Measurements from ENCODE around the gene PRR16.
A peak's percentile ranks its signal among the peaks of the same experiment; 100 is the strongest.

PRR16 gene

DNA sequence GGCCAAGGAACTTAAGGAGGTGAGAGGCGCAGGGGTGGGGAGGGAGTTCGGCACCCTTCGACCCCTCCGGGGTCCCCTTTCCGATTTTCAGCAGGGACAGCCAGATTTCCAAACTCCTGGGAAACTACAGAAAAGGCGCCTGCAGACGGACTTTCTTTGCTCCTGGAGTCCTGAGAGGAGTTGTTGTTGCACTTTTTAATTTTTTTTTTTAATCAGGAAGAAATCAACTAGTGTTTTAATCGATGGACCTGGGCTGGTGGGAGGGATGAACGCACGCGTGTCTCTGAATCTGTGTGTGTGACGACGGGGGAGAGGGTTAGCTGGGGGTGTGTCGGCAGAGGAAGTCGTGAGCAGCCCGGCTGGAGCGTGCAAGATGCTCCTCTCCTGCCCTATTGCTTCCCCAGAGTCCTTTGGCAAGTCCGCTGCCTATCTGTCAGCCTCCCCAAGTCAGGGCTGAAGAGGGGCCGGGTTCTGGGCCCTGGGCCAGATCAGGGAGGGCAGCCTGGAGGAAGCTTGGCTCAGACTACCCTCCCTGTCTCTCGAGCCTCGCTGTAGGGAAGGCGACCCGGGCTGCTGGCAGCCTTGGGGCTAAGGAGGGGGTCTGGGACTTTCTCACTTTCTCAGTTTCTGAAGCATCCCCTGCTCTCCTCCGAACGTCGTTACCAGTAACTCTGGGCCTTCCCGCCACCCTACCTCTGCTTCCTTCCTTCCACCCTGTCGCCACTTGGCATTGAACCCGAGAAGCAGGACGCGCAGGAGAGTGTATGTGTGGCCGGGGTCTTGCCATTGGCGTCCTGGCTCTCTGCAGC, 731 bp downstream of the PRR16 start:
- peak; percentile 58 for DNase-seq

GRCh38 chr5:120465436-120465961, 1.4 kb downstream of the PRR16 start:
- DNase-seq: peak; percentile 46

GRCh38 chr5:120466341-120467006, 2.4 kb downstream of the PRR16 start:
- DNase-seq: peak; percentile 61

DNA sequence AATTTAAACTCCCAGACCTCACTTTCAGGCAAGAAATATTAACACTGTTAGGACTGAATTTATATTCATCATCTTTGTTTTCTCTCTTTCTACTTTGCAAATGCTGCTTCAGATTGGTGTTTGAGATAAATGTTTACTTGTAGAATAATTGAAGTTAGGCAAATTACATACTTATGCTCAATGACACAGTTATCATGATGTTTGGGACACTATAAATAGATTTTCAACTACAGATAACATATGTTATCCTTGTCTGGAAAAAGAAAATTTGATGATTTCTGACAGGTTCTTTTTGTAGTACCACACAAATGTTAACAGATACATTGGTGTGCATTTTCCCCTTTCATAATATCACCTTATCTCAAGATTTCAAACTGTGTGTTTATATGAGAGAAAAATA, 7.9 kb downstream of the PRR16 start:
- DNase-seq: no peak

- no peak for DNase-seq
Observed at GRCh38 chr5:120472911-120473310, 8.8 kb downstream of the PRR16 start.

DNA sequence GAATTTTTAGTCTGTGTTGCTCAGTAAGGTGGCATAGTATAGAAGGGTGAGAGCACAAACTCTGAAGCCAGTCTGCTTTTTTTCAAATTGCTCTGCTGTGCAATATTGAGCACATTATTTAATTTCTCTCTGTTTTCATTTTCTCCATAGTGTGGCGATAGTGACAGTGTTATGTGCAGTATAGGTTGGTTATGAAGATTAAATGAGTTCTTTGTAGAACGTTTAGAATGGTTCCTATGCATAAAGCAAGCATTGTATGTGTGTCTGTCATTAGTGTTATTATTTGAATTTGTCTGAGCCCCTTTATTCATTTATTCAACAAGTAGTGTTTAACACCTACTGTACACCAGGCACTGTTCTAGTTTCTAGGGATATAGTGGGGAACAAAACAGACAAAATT, 9.2 kb downstream of the PRR16 start:
- no peak for DNase-seq

DNA sequence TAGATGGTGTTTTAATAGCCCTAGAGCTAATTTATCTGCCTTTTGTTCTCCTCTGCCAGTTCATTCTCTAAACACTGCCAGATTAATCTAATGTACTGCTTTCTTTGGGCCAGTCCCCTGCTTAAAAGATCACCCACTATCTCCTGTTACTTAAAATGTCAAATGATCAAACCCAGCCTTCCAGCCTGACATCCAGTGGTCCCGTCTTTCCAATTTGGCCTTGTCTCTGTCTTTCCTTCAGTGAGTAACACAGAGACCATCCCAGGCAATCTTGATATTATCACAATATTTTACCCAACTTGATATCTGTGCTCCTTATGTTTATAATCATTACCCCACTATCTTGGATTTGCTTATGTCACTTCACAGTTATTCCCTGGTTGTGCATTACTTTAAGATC, 12.0 kb downstream of the PRR16 start:
- DNase-seq: no peak

DNA sequence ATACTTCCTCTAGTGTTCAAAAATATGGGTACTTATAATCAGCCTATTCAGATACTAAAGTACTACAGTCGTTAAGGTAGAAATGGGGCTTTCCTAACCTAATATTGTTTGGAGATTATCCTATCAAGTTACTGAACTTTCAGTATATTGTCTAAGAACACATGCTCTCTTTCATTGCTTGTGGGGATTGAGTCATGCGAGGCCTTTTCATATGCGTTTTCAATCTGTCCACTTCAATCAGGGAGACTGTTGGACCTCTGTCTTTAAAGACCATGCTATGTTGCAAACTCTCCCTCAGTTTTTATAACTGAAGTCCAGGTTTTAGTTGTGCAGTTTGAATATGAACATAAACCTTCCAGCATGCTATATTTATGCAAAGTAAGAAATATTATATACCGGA, 15.0 kb downstream of the PRR16 start:
- DNase-seq: peak; percentile 43

GRCh38 chr5:120499876-120500563, 35.9 kb downstream of the PRR16 start:
- DNase-seq: no peak

GRCh38 chr5:120502531-120502930, 38.4 kb downstream of the PRR16 start:
- no peak for DNase-seq

DNA sequence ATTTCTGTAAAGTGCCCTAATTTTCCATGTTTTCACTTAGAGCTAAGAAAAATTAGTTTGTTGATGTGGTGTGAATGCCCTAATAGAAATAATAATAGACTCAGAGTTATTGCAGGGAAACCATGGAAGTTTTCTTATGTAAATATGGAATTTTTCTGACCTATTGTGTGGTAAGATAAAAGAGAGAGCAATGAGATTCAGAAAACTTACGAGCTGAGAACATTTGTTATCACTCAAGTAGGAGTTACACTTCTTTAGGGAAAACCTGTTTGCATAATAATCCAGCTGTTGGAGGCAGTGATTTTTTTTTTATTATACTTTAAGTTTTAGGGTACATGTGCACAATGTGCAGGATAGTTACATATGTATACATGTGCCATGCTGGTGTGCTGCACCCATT, 39.2 kb downstream of the PRR16 start:
- DNase-seq: no peak

- no peak for DNase-seq
Observed at GRCh38 chr5:120504057-120504456, 40.0 kb downstream of the PRR16 start.

DNA sequence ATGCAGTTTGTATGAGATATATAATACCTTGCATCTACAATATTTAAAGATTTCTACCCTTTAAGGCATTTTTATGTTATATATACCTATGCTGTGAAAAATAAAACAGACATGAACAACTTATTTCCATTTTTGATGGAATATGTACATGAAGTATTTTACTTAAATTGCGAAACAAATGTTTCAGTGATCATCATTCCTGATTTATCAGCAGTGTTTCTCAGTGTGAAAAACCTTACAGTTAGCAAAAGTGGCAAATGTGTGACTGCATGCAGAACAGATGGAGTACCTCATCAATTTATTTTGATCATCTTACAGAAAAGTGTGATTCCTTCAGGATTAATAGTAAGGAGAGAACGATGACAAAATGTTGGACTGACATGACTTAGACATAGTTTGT, 43.1 kb downstream of the PRR16 start:
- DNase-seq: no peak

GRCh38 chr5:120507800-120508463, 43.8 kb downstream of the PRR16 start:
- DNase-seq: peak; percentile 75

DNA sequence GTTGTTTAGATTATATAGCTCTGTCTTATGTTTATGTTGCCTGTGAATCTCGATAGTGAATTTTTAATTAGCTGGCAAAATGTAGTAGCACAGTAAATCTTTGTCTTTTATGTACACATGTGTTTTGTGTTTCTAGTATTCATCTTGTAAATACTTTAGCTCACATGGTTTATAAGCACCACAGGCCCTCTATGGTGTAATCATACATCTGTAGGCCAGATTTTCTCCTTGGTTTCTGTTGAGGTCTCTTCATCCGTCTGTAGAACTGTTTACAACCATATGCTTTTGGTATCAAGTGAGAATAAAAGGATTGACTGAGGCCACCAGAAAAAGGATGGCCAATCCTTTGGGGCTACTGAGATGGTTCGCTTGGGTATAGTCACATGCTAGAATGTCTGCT, 45.0 kb downstream of the PRR16 start:
- DNase-seq: peak; percentile 67

DNA sequence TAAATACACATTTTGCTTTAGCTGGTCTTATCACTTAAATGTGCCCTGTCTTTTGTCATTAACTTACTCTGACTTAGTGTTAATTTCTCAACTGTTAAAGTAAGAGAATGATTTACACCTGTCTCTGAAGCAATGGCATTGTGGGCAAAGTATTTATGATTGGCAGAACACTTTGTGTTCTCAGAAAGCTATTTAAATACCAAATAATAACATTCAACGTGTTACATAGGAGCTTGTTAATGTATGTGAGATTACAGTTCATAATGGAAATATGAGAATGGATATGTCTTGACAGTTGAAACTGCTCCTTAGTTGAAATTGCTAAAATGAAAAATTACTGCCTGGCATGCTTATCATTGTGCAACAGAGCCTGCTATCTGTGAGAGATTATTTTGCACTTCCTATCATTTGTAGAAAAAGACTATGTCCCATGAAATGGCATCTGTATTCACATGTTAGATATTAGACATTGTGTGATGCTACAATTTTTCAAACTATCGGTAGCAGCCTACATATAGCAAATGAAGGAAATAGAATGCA, 46.1 kb downstream of the PRR16 start:
- no peak for DNase-seq

DNA sequence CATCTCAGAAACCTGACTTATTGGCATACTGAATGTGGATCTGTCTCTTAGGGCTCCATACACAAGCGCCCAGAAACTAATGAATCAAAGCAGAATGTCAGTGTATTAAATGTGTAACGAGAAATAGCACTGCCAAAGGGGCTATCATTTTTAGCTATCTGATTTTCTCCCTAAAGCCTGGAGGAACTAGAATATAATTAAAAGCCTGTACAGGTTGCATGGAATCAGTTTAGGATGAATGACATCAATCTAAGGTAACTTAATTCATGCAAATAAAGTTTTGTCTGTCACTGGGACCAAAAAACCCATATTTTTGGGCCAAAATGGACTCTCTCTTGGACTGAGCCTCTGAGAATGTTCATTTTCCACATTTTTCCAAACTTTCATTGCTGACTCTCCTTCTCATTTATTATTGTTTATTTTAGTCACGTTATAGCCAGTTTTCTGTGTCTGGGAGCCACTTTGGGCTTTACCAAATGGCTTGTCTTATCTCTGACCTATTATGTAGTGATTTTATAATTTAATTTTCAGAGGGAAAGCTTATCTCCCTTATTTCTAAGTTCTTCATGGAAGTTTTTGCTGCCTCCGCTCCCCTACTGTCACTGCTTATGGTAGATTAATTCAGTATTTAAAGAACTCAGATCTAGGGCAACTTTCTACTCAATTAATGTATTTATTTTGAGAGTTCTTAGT, 47.0 kb downstream of the PRR16 start:
- no peak for DNase-seq

GRCh38 chr5:120512068-120512467, 48.0 kb downstream of the PRR16 start:
- no peak for DNase-seq

GRCh38 chr5:120512791-120513650, 48.9 kb downstream of the PRR16 start:
- no peak for DNase-seq

GRCh38 chr5:120516805-120517204, 52.7 kb downstream of the PRR16 start:
- DNase-seq: peak; percentile 88

GRCh38 chr5:120517607-120518252, 53.6 kb downstream of the PRR16 start:
- DNase-seq: peak; percentile 21

Measured in fibroblast of upper back skin (primary cell).